GM18505 (cell line): ENCODE data around the gene CHD8.

ENCODE experiments used
- ATAC-seq: cut with Tn5 transposase; IDR thresholded peaks from one replicate; pipeline ENCODE4 v1.9.1; 2021; ENCODE audit not compliant: unreplicated experiment
- POLR2A ChIP-seq: IDR thresholded peaks from 4 replicates; pipeline ENCODE4 v1.6.1; 2011; ENCODE audit warnings: borderline replicate concordance; ENCODE audit not compliant: insufficient read depth, insufficient read length; ENCODE audit errors: extremely low read depth

The CHD8 gene

DNA sequence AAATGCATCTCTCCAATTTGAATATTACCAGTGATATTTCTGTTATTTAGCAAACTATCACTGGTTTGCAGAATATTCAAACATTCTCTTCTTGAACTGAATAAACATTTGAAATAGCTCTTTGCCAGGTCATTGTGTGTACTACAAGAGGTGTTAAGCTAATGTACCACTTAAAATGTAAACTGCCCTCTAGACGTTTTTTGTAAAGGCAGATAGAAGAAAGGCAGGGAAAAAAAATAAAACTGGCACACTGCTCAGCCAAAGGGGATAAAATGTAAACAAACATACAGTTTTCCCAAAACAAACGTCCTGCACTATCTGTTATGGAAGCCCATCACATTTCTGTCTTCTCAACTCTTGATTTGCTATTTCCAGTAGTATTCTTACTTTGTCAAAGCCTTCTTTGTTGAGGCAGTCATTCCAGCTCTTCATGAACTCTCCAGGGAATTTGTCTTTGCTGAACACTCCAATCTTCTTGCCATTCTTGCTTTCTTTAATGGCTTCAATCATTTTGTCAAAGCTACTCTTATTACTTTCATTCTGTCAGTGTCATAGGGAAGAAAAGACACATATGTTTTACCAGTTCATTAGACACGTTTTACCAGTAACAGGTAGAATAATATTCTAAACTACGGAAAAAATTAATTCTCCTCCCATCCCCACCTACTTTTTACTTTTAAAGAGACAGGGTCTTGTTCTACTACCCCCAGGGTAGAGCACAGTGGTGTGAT is 85.8 kb downstream of the CHD8 start:
- ATAC-seq: no peak
- no peak for TF ChIP-seq POLR2A

DNA sequence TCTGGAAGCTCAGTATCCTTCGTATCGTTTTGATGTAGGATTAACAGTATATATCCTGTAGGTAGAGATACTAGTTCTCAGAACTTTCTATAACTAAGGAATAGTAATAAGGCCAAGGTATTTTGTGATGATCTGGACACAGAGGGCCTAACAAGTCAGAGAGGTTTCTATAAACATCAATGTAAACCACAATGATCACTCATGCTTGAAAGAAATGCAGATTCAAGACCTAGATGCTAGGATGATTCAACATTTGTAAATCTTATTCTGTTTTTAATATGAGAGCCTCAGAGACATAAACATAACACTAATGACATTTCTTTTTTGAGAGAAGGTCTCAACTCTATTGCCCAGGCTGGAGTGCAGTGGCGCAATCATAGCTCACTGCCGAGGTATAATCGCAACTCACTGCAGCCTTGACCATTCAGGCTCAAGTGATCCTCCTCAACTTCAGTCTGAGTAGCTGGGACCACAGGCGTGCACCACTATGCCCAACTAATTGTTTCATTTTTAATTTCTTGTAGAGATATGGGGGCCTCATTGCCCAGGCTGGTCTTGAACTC is 88.3 kb downstream of the CHD8 start:
- no peak for TF ChIP-seq POLR2A
- no peak for ATAC-seq

DNA sequence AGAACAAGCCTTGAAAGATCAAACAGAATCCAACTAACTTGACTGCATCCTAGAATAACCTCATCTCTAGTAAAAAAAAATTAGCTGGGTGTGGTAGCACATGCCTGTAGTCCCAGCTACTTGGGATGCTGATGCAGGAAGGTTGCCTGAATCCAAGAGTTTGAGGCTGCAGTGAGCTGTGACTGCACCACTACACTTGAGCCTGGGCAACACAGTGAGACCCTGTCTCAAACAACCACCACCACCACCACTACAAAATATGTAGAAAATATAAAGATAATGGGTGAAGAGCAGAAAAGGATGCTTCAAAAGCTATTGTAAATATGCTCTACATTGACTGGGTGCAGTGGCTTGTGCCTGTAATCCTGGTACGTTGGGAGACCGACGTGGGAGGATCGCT is 99.4 kb downstream of the CHD8 start:
- ATAC-seq: no peak
- no peak for TF ChIP-seq POLR2A

DNA sequence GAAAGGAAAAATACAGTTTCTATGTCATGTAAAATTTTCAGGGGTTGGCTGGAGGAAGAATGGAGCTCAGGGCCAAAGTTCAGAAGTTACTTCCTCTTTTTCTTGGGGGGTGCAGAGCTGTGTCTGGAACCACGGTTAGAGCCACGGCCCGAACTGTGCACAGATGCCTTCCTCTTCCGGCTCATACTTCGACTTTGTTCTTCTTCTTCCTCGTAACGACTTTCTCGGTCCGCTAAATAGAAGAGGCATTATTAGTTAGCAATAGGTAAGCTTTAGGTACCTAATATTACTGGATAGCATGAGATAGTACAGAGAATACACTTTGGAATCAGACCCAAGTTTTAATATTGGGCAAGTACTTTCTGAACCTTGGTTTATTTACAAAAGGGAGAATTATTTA is 103.3 kb downstream of the CHD8 start:
- no peak for ATAC-seq
- no peak for TF ChIP-seq POLR2A

DNA sequence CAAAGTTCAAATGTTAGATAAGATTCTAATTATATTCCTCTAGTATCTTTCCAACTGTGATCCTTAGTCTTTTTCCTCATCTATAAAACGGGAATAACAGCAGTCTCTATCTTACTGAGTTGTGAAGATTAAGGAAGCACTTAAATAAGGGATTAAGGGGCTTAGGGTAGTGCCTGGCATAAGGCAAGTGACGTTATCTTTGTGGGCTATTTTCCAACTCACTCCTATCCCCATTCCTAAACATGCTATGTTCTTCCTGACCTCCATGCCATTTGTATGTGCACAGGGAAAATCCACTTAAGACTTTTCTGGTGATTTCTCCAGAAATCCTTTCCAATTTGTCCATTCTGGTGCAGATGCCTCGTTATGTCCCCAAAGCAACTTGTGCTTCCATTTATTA is 105.4 kb downstream of the CHD8 start:
- no peak for TF ChIP-seq POLR2A
- ATAC-seq: no peak

DNA sequence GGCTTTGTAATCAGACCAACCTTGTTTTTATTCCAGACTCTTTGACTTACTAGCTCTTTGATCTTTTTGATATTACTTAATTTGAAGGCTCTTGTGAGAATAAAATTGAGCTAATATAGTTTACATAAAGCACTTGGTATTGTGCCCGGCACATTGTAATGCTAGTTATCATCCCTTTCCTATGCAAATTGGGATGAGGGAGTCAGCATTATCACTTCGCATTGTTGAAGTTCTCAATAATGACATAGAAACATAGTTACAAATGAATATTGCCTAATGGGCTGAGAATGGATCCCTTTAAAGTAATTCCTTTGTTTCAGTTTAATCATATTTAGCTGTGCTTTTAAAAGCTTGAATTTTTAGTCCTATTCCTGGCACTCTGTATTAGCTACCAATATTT is 108.7 kb downstream of the CHD8 start:
- no peak for TF ChIP-seq POLR2A
- ATAC-seq: no peak

DNA sequence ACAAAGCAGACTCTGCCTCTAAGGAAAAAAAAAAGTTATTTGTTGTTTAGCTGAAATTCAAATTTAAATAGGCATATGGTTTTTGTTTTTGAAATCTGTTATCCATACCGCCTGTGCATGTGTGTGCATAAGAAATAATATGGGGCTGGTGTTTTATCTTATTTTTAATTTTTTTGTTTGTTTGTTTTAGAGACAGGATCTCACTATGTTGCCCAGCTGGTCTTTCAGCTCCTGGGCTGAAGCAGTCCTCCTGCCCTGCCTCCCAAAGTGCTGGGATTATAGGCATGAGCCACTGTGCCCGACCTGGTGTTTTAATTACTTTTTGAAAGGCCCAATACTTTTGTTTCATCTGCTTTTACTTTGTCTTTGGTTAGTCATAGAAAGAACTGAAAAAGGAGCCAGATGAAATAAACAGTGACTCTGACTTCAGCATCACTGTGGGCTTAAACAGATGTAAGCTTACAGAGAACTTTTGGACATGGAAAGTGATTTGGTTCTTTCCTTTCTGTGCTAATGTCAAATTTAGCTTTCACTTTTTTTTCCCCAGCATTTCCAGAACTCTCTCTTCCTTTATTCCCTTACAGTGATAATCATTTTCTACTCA is 109.3 kb downstream of the CHD8 start:
- ATAC-seq: no peak
- no peak for TF ChIP-seq POLR2A

DNA sequence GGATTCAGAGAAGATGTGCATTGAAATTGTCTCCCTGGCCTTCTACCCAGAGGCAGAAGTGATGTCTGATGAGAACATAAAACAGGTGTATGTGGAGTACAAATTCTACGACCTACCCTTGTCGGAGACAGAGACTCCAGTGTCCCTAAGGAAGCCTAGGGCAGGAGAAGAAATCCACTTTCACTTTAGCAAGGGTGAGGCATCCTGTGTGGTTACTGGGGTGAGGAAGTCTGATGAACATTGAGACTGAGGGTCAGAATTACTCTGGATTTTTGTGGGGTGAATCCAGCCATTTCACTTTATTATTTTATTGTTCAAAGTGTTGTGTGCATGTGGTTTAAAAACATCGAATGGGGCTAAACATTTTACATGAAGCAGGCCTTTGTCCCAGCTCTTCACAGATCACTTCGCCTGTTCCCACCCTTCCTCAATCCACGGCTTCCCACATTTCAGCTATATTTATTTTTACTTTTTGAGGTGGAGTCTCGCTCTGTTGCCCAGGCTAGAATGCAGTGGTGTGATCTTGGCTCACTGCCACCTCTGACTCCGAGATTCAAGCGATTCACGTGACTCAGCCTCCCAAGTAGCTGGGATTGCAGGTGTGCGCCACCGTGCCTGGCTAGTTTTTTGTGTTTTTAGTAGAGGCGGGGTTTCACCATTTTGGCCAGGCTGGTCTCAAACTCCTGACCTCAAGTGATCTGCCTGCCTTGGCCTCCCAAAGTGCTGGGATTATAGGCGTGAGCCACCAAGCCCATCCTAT is 112.7 kb downstream of the CHD8 start:
- no peak for TF ChIP-seq POLR2A

More for the DNA sequence above, 112.7 kb downstream of the CHD8 start:
- no peak for ATAC-seq
